TTC549 (cell line): ENCODE results near the gene MGAT5.

Experiments
- FAIRE-seq: peaks from 2 replicates; lab custom pipeline; 2012; peaks lifted over from hg19 to GRCh38; lab: Jason Lieb, UNC

Gene MGAT5, protein sequence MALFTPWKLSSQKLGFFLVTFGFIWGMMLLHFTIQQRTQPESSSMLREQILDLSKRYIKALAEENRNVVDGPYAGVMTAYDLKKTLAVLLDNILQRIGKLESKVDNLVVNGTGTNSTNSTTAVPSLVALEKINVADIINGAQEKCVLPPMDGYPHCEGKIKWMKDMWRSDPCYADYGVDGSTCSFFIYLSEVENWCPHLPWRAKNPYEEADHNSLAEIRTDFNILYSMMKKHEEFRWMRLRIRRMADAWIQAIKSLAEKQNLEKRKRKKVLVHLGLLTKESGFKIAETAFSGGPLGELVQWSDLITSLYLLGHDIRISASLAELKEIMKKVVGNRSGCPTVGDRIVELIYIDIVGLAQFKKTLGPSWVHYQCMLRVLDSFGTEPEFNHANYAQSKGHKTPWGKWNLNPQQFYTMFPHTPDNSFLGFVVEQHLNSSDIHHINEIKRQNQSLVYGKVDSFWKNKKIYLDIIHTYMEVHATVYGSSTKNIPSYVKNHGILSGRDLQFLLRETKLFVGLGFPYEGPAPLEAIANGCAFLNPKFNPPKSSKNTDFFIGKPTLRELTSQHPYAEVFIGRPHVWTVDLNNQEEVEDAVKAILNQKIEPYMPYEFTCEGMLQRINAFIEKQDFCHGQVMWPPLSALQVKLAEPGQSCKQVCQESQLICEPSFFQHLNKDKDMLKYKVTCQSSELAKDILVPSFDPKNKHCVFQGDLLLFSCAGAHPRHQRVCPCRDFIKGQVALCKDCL

GRCh38 chr2:134253804-134254203 is at the start of gene MGAT5:
TSS of gene MGAT5 (plus strand) at chr2:134254072. CDS start at chr2:134254404, 332 bp downstream.
- no peak for FAIRE-seq

- no peak for FAIRE-seq
These were observed 48.8 kb upstream of the MGAT5 start for GRCh38 chr2:134205087-134205486.

DNA sequence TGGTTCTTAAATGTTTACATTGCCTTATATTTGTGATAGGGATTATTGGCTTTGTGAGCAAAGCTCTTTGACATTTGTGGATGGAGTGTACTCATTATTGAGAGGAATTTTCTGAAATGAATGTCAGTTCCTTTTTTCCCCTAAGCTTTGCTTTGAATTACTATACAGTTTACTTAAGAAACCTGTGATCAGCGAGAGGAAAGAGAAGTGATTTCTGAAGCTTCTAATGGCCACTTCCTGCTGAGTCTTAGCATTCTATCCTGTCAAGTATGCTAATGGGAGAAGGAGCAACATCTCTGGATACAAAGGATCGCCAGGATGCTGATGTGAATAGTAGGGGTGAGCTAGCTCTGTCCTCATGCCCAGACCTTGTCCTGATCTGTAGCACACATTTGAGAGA is 47.8 kb upstream of the MGAT5 start:
- no peak for FAIRE-seq

GRCh38 chr2:134206573-134206972 is 47.3 kb upstream of the MGAT5 start:
- FAIRE-seq, result no peak

DNA sequence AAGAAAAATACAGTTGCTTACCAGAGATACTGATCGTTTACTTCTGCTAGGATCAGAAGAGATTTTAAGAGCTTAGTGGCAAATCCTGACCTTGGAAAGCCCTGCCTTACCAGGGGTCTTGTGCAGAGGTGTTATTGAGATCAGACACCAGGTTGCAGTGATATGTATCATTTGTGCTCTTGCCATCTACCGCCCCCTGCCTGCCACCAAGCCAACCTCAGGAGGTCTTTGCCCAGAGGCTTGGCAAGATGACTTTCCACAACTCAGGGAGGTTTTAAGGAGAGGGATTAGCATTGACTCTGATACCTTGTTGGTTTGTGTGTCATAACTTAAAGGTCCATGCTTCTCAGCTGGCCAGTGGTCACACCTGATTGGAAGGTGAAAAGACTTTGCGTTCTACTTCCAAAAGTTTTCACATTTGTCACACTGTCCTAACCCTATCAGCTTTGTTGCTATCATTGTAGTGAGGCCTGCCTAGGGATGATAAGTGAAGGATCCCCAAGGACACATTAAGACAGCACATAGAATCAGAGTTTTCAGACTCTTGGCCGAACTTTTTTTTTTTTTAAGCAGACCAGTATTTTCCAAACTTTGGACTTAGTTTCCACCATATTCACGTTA is 46.2 kb upstream of the MGAT5 start:
- FAIRE-seq, result no peak

- no peak for FAIRE-seq
These were observed 45.0 kb upstream of the MGAT5 start for GRCh38 chr2:134208825-134209224.

- FAIRE-seq, result no peak
These were observed 41.1 kb upstream of the MGAT5 start for GRCh38 chr2:134212746-134213145.

GRCh38 chr2:134216152-134216829 is 37.6 kb upstream of the MGAT5 start:
- FAIRE-seq, result no peak

DNA sequence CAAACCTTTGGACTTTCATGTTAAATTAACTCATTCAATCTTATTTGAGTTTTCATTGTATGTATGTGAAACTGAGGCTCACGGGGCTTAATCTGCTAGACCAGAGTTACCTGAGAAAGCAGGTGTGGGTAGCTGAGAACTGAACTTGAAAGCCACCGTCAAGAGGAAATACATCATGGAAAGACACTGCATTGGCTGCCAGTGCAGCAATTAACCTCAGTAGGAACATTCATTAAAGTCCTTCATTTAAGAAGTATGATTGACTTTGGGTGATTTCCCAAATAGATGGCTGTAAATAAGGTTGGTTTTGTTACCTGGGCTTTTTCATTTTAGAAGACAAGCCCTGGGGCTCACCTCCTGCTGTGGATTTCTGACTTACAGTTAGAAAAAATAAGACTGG is 36.5 kb upstream of the MGAT5 start:
- no peak for FAIRE-seq

DNA sequence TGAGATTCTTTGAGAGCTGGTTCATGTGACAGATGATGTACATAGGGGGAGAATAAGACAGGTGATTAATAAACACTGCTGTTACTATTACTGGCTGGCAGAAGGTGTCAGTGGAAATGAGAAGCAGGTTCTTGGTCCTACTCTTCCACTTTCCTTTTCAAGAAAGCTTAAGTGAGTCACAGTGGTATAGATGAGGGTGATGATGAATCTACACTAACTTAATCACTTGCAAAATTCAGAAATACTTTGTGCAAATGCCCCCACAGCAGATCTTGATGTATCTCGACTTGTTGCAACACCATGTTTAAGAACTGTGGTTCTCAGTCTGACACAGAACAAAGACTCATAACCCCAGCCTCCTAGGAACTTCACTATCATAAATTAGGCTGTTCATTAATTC is 35.9 kb upstream of the MGAT5 start:
- no peak for FAIRE-seq

- FAIRE-seq, result no peak
These were observed 35.5 kb upstream of the MGAT5 start for GRCh38 chr2:134218414-134218813.

DNA sequence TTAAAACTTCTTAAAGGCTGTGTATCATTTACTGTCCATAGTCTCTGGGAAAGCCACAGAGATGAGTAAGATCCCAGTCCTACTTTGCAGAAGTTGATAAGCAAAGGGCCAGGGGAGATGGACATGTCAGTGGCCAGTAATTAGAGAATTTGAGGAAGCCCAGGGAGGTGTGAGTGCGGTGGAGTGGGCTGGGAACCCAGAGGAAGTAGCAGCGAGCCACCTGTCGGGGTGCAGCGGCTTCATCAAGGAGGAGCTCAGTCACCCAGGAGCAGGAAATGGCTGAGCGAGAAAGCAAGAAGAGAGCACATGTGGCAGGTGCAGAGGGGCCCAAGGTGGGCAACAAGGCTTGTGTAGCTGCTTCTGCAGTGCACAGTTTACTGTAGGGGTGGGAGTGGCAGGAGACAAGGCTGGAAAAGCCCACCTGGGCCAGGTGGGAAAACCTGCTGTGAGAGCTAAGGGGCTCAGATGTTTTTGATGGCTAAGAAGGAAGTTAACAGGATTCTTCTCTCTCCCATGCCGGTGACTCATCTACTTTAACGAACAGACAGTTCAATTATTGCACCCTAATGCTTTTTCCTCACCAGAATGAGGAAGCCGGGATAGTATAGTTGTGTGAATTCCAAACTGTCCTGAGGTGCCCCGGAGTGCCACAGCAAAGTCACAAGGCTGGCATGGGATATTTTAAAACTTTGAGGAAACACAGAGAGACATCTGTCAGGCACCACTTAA is 34.8 kb upstream of the MGAT5 start:
- FAIRE-seq, result no peak

- no peak for FAIRE-seq
These were observed 33.4 kb upstream of the MGAT5 start for GRCh38 chr2:134220344-134220974.

GRCh38 chr2:134224005-134224404 is 29.9 kb upstream of the MGAT5 start:
- no peak for FAIRE-seq

- no peak for FAIRE-seq
These were observed 28.7 kb upstream of the MGAT5 start for GRCh38 chr2:134225173-134225572.

- no peak for FAIRE-seq
These were observed 28.0 kb upstream of the MGAT5 start for GRCh38 chr2:134225841-134226240.

DNA sequence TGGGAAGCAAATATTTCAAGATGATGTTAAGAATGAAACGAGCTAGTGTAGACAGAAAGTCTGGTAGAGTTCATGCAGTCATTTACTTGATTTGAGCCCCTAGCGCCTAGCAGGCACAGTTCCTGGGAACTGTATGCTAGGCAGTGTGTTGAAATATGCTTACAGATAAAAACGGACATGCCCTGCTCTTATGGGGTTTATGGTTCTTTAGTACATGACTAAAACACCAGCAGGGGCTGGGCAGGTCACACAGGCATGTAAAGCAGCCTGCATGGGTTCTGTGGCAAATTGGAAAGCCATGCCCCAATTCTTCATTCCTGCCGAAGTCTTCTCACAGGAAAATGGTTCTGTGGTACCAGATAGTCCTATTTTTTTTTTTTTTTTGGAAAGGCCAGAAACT is 27.3 kb upstream of the MGAT5 start:
- no peak for FAIRE-seq

- FAIRE-seq, result no peak
These were observed 26.2 kb upstream of the MGAT5 start for GRCh38 chr2:134227666-134228065.

DNA sequence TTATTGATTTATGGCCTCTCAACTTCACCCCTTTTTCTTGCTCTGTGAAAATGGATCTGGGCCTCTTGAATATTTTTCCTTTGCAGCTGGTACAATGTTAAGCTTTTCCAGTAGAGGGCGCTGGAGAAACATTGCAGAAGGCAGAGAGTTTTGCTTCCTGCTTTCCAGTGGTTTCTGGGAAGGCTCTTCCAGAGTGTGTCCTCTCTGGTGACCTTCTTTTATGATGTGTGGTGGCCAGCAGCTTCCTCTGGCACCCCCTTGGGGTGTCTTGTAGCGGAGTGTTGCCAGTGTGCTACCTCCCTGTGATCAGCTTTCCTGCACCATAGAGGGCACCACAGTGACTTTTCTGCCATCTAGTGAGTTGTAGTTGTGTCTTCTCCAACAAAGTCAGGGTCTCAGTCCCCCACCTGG is 25.4 kb upstream of the MGAT5 start:
- FAIRE-seq, result no peak

DNA sequence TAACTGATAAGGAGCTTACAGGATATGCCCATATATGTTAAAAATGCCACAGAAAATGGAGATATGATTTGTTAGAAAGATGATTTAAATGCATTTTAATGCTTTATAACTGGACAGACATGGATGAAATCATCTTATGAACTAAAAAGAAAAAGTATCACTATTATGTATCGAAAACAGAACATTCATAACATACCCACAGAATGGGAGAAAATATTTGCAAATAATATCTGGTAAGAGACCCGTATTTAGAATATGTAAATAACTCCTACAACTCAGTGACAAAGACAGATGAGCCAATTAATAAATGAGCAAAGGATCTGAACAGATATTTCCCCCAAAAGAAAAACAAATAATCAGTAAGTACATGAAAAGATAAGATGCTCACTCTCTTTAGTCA is 24.3 kb upstream of the MGAT5 start:
- no peak for FAIRE-seq

- no peak for FAIRE-seq
These were observed 23.0 kb upstream of the MGAT5 start for GRCh38 chr2:134230885-134231284.
